GM19099 (cell line): ENCODE results near the gene HP1BP3.

Experiments used
- POLR2A ChIP-seq: IDR thresholded peaks from 3 replicates; pipeline ENCODE4 v1.6.1; 2011; ENCODE audit warnings: low read depth; ENCODE audit not compliant: insufficient read length; ENCODE audit errors: extremely low read depth

The HP1BP3 gene

DNA sequence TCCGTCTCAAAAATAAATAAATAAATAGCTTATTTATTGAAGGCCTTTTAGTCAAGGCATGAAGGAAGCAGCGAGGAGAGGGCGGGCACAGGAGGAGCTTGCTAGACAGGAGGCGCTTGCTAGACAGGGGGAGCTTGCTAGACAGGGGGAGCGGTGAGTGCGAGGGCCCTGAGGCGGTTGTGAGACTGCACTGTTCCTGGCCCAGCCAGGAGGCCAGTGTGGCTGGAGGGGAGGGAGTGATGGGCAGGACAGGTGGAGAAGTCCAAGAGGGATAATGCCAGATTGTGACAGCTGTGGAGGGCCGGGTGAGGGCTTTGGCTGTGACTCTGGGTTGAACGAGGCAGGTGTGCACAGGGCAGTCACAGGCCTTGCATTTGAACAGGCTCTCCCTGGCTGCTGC, 87.5 kb downstream of the HP1BP3 start:
- TF ChIP-seq POLR2A, result no peak

DNA sequence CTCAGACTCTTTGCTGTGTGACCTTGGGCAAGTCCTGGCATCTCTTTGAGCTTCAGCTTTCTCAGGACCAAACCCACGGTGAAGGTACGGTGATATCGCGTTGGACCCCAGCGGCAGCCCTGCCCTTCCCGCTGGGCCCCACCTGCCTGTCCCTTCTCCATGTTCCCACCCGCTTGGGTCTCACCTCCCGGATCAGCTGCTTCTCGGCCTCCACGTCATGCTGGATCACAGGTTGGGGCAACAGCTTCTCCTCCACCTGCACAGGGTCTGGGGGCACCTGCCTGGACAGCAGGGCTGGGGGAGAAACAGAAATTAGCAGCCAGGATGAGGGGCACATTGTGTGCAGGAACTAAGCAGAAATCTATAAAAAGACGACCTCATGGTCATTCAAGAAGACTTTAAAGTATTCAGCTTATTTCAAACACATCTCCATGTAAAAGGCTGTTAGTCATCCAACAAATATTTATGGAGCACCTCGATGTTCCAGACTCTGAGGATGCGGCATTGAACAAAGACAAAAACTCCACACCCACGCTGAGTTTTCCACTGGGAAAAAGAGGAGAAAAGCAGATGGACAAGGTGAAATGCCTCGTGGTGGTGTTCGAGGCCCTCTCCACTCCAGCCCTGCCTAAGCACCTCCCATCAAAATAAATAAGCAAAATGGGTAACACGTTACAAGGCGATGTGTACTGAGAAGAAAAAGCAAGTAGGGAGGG, 88.8 kb downstream of the HP1BP3 start:
- TF ChIP-seq POLR2A, result no peak

DNA sequence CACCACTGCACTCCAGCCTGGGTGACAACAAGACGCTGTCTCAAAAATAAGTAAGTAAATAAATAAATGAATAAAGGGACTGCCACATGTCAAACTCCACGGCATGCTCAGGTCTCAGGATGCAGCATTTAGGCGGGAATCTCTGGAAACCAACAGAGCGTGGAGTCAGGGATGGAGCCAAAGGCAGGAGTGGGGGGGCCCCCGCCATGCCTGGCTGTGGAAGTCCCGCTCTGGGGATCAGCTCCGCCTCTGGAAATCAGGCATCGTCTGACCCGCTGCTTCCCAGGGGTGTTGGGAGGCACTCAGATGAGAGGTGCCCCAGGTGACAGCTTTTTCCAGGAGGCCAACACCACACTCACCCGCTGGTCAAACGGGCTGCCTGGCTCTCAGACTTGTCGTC, 89.5 kb downstream of the HP1BP3 start:
- no peak for TF ChIP-seq POLR2A

- TF ChIP-seq POLR2A, result no peak
Observed at GRCh38 chr1:20696397-20697333, 90.4 kb downstream of the HP1BP3 start.

GRCh38 chr1:20695515-20695914, 91.6 kb downstream of the HP1BP3 start:
- no peak for TF ChIP-seq POLR2A

GRCh38 chr1:20693623-20694022, 93.5 kb downstream of the HP1BP3 start:
- TF ChIP-seq POLR2A, result no peak
